DND-41 (cell line): Measurements from ENCODE around the gene CLSTN2.

ENCODE experiments used
- EZH2 ChIP-seq: IDR thresholded peaks from 3 replicates; pipeline ENCODE4 v1.6.1; 2012; ENCODE audit warnings: borderline replicate concordance, low read depth, mild to moderate bottlenecking, moderate library complexity, low read length, inconsistent platforms; ENCODE audit not compliant: severe bottlenecking
- TF ChIP-seq, protein P1 (sequence below): IDR thresholded peaks from 2 replicates; pipeline ENCODE4 v1.5.1; 2012; ENCODE audit warnings: borderline replicate concordance, low read length, moderate library complexity, mild to moderate bottlenecking; ENCODE audit not compliant: poor library complexity, severe bottlenecking; ENCODE audit errors: extremely low read depth

DNA sequence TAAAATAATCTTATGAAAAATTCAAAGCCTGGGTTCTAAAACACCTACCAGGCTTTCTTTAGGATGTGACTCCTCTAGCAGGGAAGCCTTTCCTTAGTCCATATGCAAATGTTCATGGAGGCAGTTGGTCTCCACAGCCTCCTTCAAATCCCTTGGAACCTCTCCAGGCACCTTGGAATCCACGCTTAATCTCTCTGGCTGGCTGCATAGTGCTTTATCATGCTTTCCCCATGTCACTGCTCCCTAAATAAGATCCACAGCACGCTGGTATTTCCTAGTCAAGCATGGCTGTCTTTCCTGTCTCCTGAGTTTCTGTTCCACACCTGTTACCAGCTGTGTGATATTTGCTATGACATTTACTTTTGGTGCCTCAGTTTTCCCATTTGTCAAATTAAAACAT lies 71.3 kb downstream of the CLSTN2 start:
- TF ChIP-seq EZH2, result no peak
- TF ChIP-seq, protein P1, sequence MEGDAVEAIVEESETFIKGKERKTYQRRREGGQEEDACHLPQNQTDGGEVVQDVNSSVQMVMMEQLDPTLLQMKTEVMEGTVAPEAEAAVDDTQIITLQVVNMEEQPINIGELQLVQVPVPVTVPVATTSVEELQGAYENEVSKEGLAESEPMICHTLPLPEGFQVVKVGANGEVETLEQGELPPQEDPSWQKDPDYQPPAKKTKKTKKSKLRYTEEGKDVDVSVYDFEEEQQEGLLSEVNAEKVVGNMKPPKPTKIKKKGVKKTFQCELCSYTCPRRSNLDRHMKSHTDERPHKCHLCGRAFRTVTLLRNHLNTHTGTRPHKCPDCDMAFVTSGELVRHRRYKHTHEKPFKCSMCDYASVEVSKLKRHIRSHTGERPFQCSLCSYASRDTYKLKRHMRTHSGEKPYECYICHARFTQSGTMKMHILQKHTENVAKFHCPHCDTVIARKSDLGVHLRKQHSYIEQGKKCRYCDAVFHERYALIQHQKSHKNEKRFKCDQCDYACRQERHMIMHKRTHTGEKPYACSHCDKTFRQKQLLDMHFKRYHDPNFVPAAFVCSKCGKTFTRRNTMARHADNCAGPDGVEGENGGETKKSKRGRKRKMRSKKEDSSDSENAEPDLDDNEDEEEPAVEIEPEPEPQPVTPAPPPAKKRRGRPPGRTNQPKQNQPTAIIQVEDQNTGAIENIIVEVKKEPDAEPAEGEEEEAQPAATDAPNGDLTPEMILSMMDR, result no peak
